Uterus (tissue), 4 donors: ENCODE measurements around the gene CAMTA1. TPM values are rescaled to one million over a fixed set of nuclear protein-coding genes. Genes with fewer than 3 reads are reported as not detected.

ENCODE experiments used
- DNase-seq, 2 donors: peaks; one replicate each; pipeline ENCODE4 v3.0.0-alpha.2; 2019 to 2020
- H3K27ac ChIP-seq, 2 donors: fragments of 200-600 bp; sonication (generic); 1 replicate in 1 of 2; 2 replicates in 1 of 2; pipeline ENCODE4 v1.5.1; 2016 to 2018
- H3K27me3 ChIP-seq, 2 donors: fragments of 200-600 bp; sonication (generic); one replicate each; pipeline ENCODE4 v1.5.1; 2018 to 2019; ENCODE audit warnings: control low read depth in 1 of 2
- H3K36me3 ChIP-seq, 2 donors: fragments of 200-600 bp; sonication (generic); one replicate each; pipeline ENCODE4 v1.5.1; 2019; ENCODE audit warnings: control low read depth in 1 of 2
- H3K4me1 ChIP-seq, 2 donors: fragments of 200-600 bp; sonication (generic); one replicate each; pipeline ENCODE4 v1.5.1; 2018 to 2019; ENCODE audit warnings: control low read depth in 1 of 2
- H3K4me3 ChIP-seq, 2 donors: fragments of 200-600 bp; sonication (generic); 1 replicate in 1 of 2; 2 replicates in 1 of 2; pipeline ENCODE4 v1.5.1; 2018 to 2019; ENCODE audit warnings: mild to moderate bottlenecking in 1 of 2
- H3K9me3 ChIP-seq, 2 donors: fragments of 200-600 bp; sonication (generic); one replicate each; pipeline ENCODE4 v1.5.1; 2019; ENCODE audit warnings: control low read depth in 1 of 2
- POLR2A ChIP-seq, 2 donors: fragments of 450-650 bp; IDR thresholded peaks; one replicate each; pipeline ENCODE4 v1.6.1; 2016; ENCODE audit warnings: antibody characterized with exemption in 2 of 2, mild to moderate bottlenecking in 1 of 2, moderate library complexity in 1 of 2
- intact Hi-C: fragments of 100-400 bp; cut with DNase I; formaldehyde crosslinking; loops from one replicate; pipeline ENCODE4 v1.15.1; 2023; ENCODE audit warnings: low total_unique reads
- total RNA-seq, 4 donors: library from RNA; depleted of rRNA in 3 of 4; stranded (reverse); fragments of >200 nt in 3 of 4; gene quantifications; one replicate each; pipeline versions ENCODE4 v1.1.0 to v1.2.4, GENCODE V29; 2014 to 2023
- TF ChIP-seq, protein P1 (sequence below), 4 experiments: fragments of 200-600 bp in 2 of 4; fragments of 450-650 bp in 2 of 4; sonication (generic) in 2 of 4; IDR thresholded peaks; one replicate each; pipeline ENCODE4 v1.5.1; 2016 to 2019; ENCODE audit warnings: antibody characterized with exemption in 4 of 4, mild to moderate bottlenecking in 2 of 4, moderate library complexity in 1 of 4
- donor health status: DM: yes; HTN: yes; CAD: no.

Gene CAMTA1
- total RNA-seq, 4 donors from 2014 or later: 29.7 to 427 (median 64.8) TPM

DNA sequence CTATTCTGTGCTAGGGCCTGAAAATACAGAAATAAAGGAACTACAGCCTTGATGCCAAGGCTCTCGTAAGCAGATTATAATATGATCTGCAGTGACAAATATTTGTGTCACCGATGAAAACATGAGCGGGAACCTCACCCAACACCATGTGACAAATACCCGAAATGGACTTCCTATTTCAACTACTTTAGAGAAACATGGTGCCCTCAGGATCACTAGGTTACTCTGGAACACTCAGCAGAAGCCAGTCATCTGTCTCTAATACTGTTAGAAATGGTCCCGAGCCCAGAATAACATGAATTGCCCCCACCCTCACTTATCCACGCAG is 985.4 kb downstream of the CAMTA1 start:
- no peaks in the 10 kb centered on the region for H3K36me3 ChIP-seq
- no peak for DNase-seq
- intact Hi-C loops: no loop called here
- no peaks in the 10 kb centered on the region for H3K9me3 ChIP-seq
- H3K27ac ChIP-seq: peak overlapping the region; percentile 90
- no peak for TF ChIP-seq POLR2A (IDR thresholded peaks at IDR 0.05)
- TF ChIP-seq, protein P1, sequence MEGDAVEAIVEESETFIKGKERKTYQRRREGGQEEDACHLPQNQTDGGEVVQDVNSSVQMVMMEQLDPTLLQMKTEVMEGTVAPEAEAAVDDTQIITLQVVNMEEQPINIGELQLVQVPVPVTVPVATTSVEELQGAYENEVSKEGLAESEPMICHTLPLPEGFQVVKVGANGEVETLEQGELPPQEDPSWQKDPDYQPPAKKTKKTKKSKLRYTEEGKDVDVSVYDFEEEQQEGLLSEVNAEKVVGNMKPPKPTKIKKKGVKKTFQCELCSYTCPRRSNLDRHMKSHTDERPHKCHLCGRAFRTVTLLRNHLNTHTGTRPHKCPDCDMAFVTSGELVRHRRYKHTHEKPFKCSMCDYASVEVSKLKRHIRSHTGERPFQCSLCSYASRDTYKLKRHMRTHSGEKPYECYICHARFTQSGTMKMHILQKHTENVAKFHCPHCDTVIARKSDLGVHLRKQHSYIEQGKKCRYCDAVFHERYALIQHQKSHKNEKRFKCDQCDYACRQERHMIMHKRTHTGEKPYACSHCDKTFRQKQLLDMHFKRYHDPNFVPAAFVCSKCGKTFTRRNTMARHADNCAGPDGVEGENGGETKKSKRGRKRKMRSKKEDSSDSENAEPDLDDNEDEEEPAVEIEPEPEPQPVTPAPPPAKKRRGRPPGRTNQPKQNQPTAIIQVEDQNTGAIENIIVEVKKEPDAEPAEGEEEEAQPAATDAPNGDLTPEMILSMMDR (IDR thresholded peaks at IDR 0.05): no peak
- no peaks in the 10 kb centered on the region for H3K27me3 ChIP-seq
- peak overlapping the region; percentile 86 to 99 for H3K4me3 ChIP-seq
- H3K4me1 ChIP-seq: peaks cover 0 to 10% of the 10 kb centered on the region in 2 donors

DNA sequence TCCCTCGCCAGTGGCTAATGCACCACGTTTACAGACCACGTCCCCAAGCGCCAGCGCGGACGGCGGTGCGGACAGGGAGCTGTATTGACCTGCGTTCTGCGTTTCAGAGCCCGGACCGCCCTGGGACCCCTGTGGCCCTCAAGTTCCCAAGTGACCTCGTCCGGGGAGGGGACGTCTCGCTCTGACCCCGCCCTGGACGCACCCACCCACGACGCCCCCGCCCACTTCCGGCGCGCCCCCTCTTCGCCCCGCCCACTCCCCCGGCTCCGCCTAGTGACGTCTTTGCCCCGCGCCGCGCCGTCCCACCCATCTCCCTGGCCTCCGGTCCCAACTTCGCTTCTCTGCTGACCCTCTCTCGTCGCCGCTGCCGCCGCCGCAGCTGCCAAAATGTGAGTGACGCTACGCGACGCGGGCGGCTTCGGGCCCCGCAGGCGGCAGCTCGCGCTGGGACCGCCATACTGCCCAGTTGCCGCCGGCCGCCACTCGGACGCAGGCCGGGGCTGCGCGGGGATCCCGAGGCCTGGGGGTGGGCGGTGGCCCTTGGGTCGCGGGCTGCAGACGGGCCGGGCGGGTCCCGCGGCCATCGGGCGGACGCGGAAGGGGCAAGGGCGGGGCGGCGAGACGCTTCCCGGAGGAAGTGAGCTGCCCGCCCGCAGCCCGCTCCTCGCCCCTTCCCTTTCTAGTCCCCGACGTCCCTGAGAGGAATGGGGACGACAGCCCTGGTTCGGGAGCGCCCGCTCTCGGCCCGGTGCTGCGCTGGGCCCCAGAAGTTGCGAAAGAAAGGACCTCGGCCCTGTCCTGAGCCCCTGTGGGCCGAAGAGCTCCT is 986.0 kb downstream of the CAMTA1 start, which contains the start of gene VAMP3:
Gene VAMP3 (plus strand): TSS at position 300 of the 826 bp plus-strand sequence. CDS start 88 bp downstream, at position 388.
- DNase-seq: peak; percentile 83 to 86
- Histone ChIP-seq H3K27ac (peak within 1 kb of the TSS; percentile 90), H3K27me3 (no peaks in the 10 kb centered on the region), H3K4me1 (peaks cover 0 to 10% of the 10 kb centered on the region in 2 donors), H3K4me3 (peak within 1 kb of the TSS; percentile 86 to 99), H3K36me3 (no peaks in the 10 kb centered on the region), H3K9me3 (no peaks in the 10 kb centered on the region)
- TF ChIP-seq POLR2A (IDR thresholded peaks at IDR 0.05): peak; percentile 60 to 76
- TF ChIP-seq, protein P1 (IDR thresholded peaks at IDR 0.05): peak in 1 of 4 experiments; percentile 14
- intact Hi-C loops: no loop called here

DNA sequence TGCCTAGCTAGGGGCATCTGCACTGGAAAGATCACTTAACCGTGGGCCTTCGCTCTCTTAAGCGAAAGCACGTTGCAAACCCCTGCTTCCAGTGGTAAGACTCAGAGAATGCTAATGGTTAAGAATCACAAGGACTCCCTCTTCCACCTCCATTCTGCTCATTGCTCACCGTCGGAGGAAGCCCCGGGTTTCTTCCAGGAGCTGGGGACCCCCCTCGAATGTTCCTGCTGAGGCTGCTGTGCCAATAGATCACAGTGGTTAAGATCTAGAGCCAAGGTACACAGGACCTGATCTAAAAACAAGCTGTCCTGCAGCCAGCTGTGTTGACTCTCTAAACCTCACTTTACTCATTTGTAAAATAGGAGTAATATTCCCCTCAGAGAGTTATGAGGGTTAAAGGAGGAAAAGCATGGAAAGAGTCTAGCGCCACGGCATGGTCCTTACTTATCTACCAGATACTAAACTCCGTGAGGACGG is 986.6 kb downstream of the CAMTA1 start:
- H3K36me3 ChIP-seq: no peaks in the 10 kb centered on the region
- H3K27me3 ChIP-seq: no peaks in the 10 kb centered on the region
- peak overlapping the region; percentile 86 to 99 for H3K4me3 ChIP-seq
- H3K4me1 ChIP-seq: peaks cover 0 to 10% of the 10 kb centered on the region in 2 donors
- no peak for DNase-seq
- H3K9me3 ChIP-seq: no peaks in the 10 kb centered on the region
- no peak for TF ChIP-seq POLR2A (IDR thresholded peaks at IDR 0.05)
- TF ChIP-seq, protein P1 (IDR thresholded peaks at IDR 0.05): no peak
- intact Hi-C loops: no loop called here
- peak overlapping the region; percentile 90 for H3K27ac ChIP-seq

DNA sequence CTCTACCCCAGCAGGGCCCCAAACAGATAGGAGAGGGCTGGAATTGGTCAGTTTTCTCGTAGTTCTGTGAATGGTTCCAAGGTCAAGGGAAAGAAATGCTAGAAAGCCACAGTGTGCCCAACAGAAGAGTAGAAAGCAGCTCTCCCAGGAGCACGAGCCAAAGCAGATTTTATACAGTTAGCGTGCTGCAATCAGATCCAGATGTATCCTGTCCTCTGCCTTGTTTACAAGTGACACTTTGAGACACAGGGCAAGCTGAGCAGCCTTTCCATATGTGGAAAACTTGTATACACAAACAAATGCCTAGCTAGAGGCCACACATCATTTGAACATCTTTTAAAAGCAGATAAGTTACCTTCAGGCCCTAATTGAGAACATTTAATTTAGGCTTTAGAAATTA is 992.3 kb downstream of the CAMTA1 start:
- no peaks in the 10 kb centered on the region for H3K36me3 ChIP-seq
- intact Hi-C loops: no loop called here
- DNase-seq: no peak
- H3K4me1 ChIP-seq: peaks cover 0 to 2% of the 10 kb centered on the region in 2 donors
- TF ChIP-seq POLR2A (IDR thresholded peaks at IDR 0.05): no peak
- TF ChIP-seq, protein P1 (IDR thresholded peaks at IDR 0.05): no peak
- H3K4me3 ChIP-seq: no peak overlapping the region
- no peak overlapping the region for H3K27ac ChIP-seq
- H3K9me3 ChIP-seq: no peaks in the 10 kb centered on the region
- H3K27me3 ChIP-seq: no peaks in the 10 kb centered on the region

DNA sequence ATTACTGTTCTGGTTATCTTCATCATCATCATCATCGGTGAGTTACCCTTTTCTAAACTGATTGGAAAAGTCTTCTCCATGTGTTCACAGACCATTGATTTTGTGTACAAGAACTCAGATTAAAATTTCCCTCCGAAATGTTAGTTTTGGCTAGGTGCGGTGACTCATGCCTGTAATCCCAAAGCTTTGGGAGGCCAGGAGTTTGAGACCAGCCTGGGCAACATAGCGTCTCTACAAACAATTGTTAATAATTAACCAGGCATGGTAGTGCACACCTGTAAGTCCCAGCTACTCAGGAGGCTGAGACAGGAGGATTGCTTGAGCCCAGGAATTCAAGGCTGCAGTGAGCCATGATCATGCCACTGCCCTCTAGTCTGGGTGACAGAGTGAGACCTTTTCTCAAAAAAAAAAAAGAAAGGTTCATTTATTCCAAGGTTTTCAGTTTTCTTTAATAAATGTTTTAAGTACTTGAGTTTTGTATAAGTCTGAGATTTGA is 992.9 kb downstream of the CAMTA1 start:
- DNase-seq: no peak
- no peaks in the 10 kb centered on the region for H3K36me3 ChIP-seq
- intact Hi-C loops: no loop called here
- peaks cover 0 to 3% of the 10 kb centered on the region in 2 donors for H3K4me1 ChIP-seq
- no peaks in the 10 kb centered on the region for H3K9me3 ChIP-seq
- no peak overlapping the region for H3K27ac ChIP-seq
- no peaks in the 10 kb centered on the region for H3K27me3 ChIP-seq
- no peak overlapping the region for H3K4me3 ChIP-seq
- TF ChIP-seq, protein P1 (IDR thresholded peaks at IDR 0.05): no peak
- TF ChIP-seq POLR2A (IDR thresholded peaks at IDR 0.05): no peak
